ENCODE data around the gene NLRC3. TPM values are rescaled to one million over a fixed set of nuclear protein-coding genes. Genes with fewer than 3 reads are reported as not detected.

Gene NLRC3
- total RNA-seq, 1 experiment from 2014 or later: 0.26 TPM

GRCh38 chr16:3597676-3598075, 20.5 kb upstream of the NLRC3 start:
- Histone ChIP-seq H3K27me3 (ENCODE audit: control insufficient read depth, insufficient read depth, low read length) (no peaks in the 10 kb centered on the region), H3K4me3 (ENCODE audit: low read depth in 2 of 2, low read length in 2 of 2) (no peak overlapping the region), H3K9me3 (ENCODE audit: control insufficient read depth, insufficient read depth, low read depth, low read length) (peaks cover 10% of the 10 kb centered on the region; the same call in 1 of the 2 replicates), H3K27ac (ENCODE audit: low read length) (no peak overlapping the region), H3K4me1 (ENCODE audit: control insufficient read depth, insufficient read depth, low read length) (no peaks in the 10 kb centered on the region), H3K36me3 (ENCODE audit: control insufficient read depth, insufficient read depth, low read length) (no peaks in the 10 kb centered on the region)
- CTCF ChIA-PET: no interaction called here
- DNase-seq (ENCODE audit: low read depth, low spot score) (no peak), ATAC-seq (no peak)
- no TSS peak for BruUV-seq (replicated peaks)
- intact Hi-C loops (cut with micrococcal nuclease; ENCODE audit: unreplicated experiment): no loop called here
- in situ Hi-C loops (cut with HindIII; ENCODE audit: low pct_unique_long_range_greater_than_20kb, low sequenced_read_pairs): no loop called here
- POLR2A ChIA-PET: no interaction called here
- TF ChIP-seq SIN3A (IDR thresholded peaks at IDR 0.05; ENCODE audit: borderline replicate concordance, insufficient read depth, low read depth, low read length) (no peak), TCF7L2 (IDR thresholded peaks at IDR 0.05; ENCODE audit: low read depth, low read length) (no peak), CTCF (IDR thresholded peaks at IDR 0.05) (no peak), REST (IDR thresholded peaks at IDR 0.05; ENCODE audit: insufficient read depth in 1 of 2, low read depth in 2 of 2, low read length in 1 of 2) (no peak), POLR2AphosphoS5 (IDR thresholded peaks at IDR 0.05; ENCODE audit: low read depth, low read length) (no peak)

GRCh38 chr16:3597226-3597625, 20.0 kb upstream of the NLRC3 start:
- intact Hi-C loops (cut with micrococcal nuclease; ENCODE audit: unreplicated experiment): no loop called here
- H3K9me3 ChIP-seq (ENCODE audit: control insufficient read depth, insufficient read depth, low read depth, low read length): peaks cover 10% of the 10 kb centered on the region; the same call in 1 of the 2 replicates
- H3K4me1 ChIP-seq (ENCODE audit: control insufficient read depth, insufficient read depth, low read length): no peaks in the 10 kb centered on the region
- CTCF ChIA-PET: no interaction called here
- H3K27me3 ChIP-seq (ENCODE audit: control insufficient read depth, insufficient read depth, low read length): no peaks in the 10 kb centered on the region
- DNase-seq (ENCODE audit: low read depth, low spot score) (no peak), ATAC-seq (no peak)
- TF ChIP-seq SIN3A (IDR thresholded peaks at IDR 0.05; ENCODE audit: borderline replicate concordance, insufficient read depth, low read depth, low read length) (no peak), CTCF (IDR thresholded peaks at IDR 0.05) (no peak), TCF7L2 (IDR thresholded peaks at IDR 0.05; ENCODE audit: low read depth, low read length) (no peak), POLR2AphosphoS5 (IDR thresholded peaks at IDR 0.05; ENCODE audit: low read depth, low read length) (no peak), REST (IDR thresholded peaks at IDR 0.05; ENCODE audit: insufficient read depth in 1 of 2, low read depth in 2 of 2, low read length in 1 of 2) (no peak)
- POLR2A ChIA-PET: no interaction called here
- H3K4me3 ChIP-seq (ENCODE audit: low read depth in 2 of 2, low read length in 2 of 2): no peak overlapping the region
- in situ Hi-C loops (cut with HindIII; ENCODE audit: low pct_unique_long_range_greater_than_20kb, low sequenced_read_pairs): no loop called here
- no TSS peak for BruUV-seq (replicated peaks)
- no peaks in the 10 kb centered on the region for H3K36me3 ChIP-seq (ENCODE audit: control insufficient read depth, insufficient read depth, low read length)
- H3K27ac ChIP-seq (ENCODE audit: low read length): no peak overlapping the region

All from Panc1 (cell line).